SU-DHL-6 (cell line): ENCODE data around the gene APBA2.

Source experiments
- H2AFZ ChIP-seq: fragments of 200-600 bp; sonication (generic); 2 replicates; pipeline ENCODE4 v1.6.1; 2014; ENCODE audit warnings: low read depth, mild to moderate bottlenecking, moderate library complexity, mixed read lengths, antibody characterized with exemption, low read length; ENCODE audit not compliant: severe bottlenecking
- H3F3A ChIP-seq: fragments of 200-600 bp; shearing (Covaris generic); 2 replicates; pipeline ENCODE4 v1.6.0; 2016; ENCODE audit warnings: antibody characterized with exemption, mild to moderate bottlenecking; ENCODE audit not compliant: insufficient read depth
- H3K27ac ChIP-seq: fragments of 200-600 bp; sonication (generic); 2 replicates; pipeline ENCODE4 v1.5.1; 2016; ENCODE audit warnings: low read depth, mild to moderate bottlenecking, low read length, moderate library complexity, mixed read lengths
- H3K27me3 ChIP-seq: fragments of 200-600 bp; sonication (generic), shearing (Covaris generic); 2 replicates; pipeline ENCODE4 v1.6.0; 2014; ENCODE audit warnings: mild to moderate bottlenecking, low read length
- H3K36me3 ChIP-seq: fragments of 200-600 bp; sonication (generic); 2 replicates; pipeline ENCODE4 v1.6.1; 2014; ENCODE audit warnings: mild to moderate bottlenecking, low read length, mixed read lengths
- H3K4me2 ChIP-seq: fragments of 300-600, 200-600 bp; shearing (Covaris generic), sonication (generic); 2 replicates; pipeline ENCODE4 v1.6.0; 2014; ENCODE audit warnings: low read length, low read depth, mild to moderate bottlenecking; ENCODE audit not compliant: poor library complexity, severe bottlenecking
- H3K4me3 ChIP-seq: fragments of 200-600 bp; sonication (generic); 2 replicates; pipeline ENCODE4 v1.5.1; 2014; ENCODE audit warnings: antibody characterized with exemption, low read length, mild to moderate bottlenecking, mixed read lengths; ENCODE audit not compliant: insufficient read depth, poor library complexity, severe bottlenecking
- H3K79me2 ChIP-seq: fragments of 200-600 bp; sonication (generic); 2 replicates; pipeline ENCODE4 v1.6.1; 2014; ENCODE audit warnings: mild to moderate bottlenecking, low read length, moderate library complexity; ENCODE audit not compliant: insufficient read depth
- H3K9ac ChIP-seq: fragments of 200-600 bp; sonication (generic); 2 replicates; pipeline ENCODE4 v1.7.0; 2014; ENCODE audit warnings: mild to moderate bottlenecking, low read length
- H3K9me2 ChIP-seq: fragments of 200-600 bp; sonication (generic); replicated peaks from 2 replicates; pipeline ENCODE4 v1.6.1; 2014; ENCODE audit warnings: low read length; ENCODE audit not compliant: insufficient read depth
- H3K9me3 ChIP-seq: fragments of 200-600 bp; sonication (generic); 2 replicates; pipeline ENCODE4 v1.6.1; 2014; ENCODE audit warnings: low read length, mixed read lengths; ENCODE audit not compliant: insufficient read depth
- H4K20me1 ChIP-seq: fragments of 200-600 bp; sonication (generic); 2 replicates; pipeline ENCODE4 v1.6.1; 2014; ENCODE audit warnings: low read depth, mild to moderate bottlenecking, antibody characterized with exemption, low read length, moderate library complexity, mixed read lengths
- CTCF ChIP-seq: fragments of 200-600 bp; sonication (generic); IDR thresholded peaks from one replicate; pipeline ENCODE4 v1.5.1; 2017; ENCODE audit warnings: antibody characterized with exemption, mild to moderate bottlenecking, low read length, moderate library complexity; ENCODE audit not compliant: insufficient read depth, poor library complexity, severe bottlenecking
- EZH2phosphoT487 ChIP-seq: fragments of 200-600 bp; sonication (generic), shearing (Covaris generic); conservative IDR thresholded peaks from 2 replicates; pipeline ENCODE4 v1.6.1; 2018; ENCODE audit warnings: mild to moderate bottlenecking, antibody characterized with exemption, low read length, moderate library complexity, mixed read lengths

APBA2 gene

GRCh38 chr15:29045717-29046116, 159.9 kb downstream of the APBA2 start:
- Histone ChIP-seq H3K9me2 (no peaks in the 10 kb centered on the region), H3K4me2 (no peak overlapping the region), H3K79me2 (no peaks in the 10 kb centered on the region), H4K20me1 (no peaks in the 10 kb centered on the region), H3K27ac (no peak overlapping the region), H3F3A (no peaks in the 10 kb centered on the region), H3K9ac (no peak overlapping the region), H3K36me3 (no peaks in the 10 kb centered on the region), H3K9me3 (no peaks in the 10 kb centered on the region), H3K27me3 (no peaks in the 10 kb centered on the region), H2AFZ (no peak overlapping the region), H3K4me3 (no peak overlapping the region)
- TF ChIP-seq EZH2phosphoT487 (no peak), CTCF (no peak)

- Histone ChIP-seq H2AFZ (no peak overlapping the region), H4K20me1 (no peaks in the 10 kb centered on the region), H3K27me3 (no peaks in the 10 kb centered on the region), H3K27ac (no peak overlapping the region), H3F3A (no peaks in the 10 kb centered on the region), H3K36me3 (no peaks in the 10 kb centered on the region), H3K9me2 (no peaks in the 10 kb centered on the region), H3K9me3 (no peaks in the 10 kb centered on the region), H3K4me3 (no peak overlapping the region), H3K9ac (no peak overlapping the region), H3K4me2 (no peak overlapping the region), H3K79me2 (no peaks in the 10 kb centered on the region)
- no peak for TF ChIP-seq CTCF
- TF ChIP-seq EZH2phosphoT487 = no peak
Observed at GRCh38 chr15:29046281-29046810, 160.6 kb downstream of the APBA2 start.

GRCh38 chr15:29046977-29047376, 161.2 kb downstream of the APBA2 start:
- Histone ChIP-seq H3K4me3 (no peak overlapping the region), H3K27ac (no peak overlapping the region), H3F3A (no peaks in the 10 kb centered on the region), H3K9me3 (no peaks in the 10 kb centered on the region), H3K36me3 (no peaks in the 10 kb centered on the region), H3K27me3 (no peaks in the 10 kb centered on the region), H3K79me2 (no peaks in the 10 kb centered on the region), H4K20me1 (no peaks in the 10 kb centered on the region), H3K4me2 (no peak overlapping the region), H3K9ac (no peak overlapping the region), H3K9me2 (no peaks in the 10 kb centered on the region), H2AFZ (no peak overlapping the region)
- TF ChIP-seq EZH2phosphoT487 = no peak
- no peak for TF ChIP-seq CTCF
